HG02840 (cell line): ENCODE results near the gene NELL1.

ENCODE experiments used
- ATAC-seq: cut with Tn5 transposase; IDR thresholded peaks from one replicate; pipeline ENCODE4 v1.9.1; 2021; ENCODE audit warnings: mild to moderate bottlenecking, moderate library complexity, moderate number of reproducible peaks; ENCODE audit not compliant: unreplicated experiment, low FRiP score

The NELL1 gene

DNA sequence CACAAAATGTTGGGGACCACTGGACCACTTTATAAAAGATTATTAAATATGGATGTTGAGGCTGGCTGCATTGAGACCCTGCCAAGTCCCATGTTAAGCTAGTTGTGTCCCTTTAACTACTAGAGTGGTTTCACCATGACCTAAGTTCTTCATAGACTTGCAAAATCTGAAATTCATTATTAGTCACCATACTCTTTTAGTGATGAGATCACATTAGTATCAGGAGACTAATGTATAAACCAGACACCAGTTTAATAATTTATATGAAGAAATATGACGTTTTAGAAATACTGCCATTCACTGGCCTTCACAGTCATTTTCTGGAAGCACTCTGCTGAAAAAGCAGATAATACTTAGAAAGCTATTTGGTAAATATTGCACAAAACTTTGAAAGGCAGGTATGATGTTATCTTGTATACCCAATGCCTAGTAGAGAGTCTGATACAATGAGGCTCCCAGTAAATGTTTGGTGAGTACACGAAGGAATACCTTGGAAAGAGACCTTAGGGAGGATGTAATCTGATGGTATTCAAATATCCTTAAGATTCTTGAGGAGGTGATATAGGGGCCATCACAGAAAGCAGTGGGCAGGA lies 795.3 kb downstream of the NELL1 start:
- ATAC-seq, result no peak

DNA sequence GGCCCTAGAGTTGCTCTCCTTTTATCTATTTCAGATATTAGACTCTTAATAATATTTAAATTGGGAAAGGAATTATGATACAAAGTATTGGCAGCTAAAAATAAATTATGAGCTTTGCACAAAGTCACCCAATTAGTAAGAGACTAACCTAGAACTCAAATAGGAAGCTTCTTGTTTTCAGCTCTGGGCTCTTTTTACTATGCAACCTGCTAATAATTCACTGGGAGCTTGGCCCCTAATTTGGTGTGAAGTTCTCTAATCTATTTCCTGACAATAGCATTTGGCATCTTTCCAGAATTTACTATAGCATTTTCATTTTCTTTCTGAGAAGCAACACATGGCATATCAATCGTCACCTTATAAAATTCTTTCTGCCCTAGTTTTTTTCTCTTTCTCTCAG lies 795.8 kb downstream of the NELL1 start:
- no peak for ATAC-seq

DNA sequence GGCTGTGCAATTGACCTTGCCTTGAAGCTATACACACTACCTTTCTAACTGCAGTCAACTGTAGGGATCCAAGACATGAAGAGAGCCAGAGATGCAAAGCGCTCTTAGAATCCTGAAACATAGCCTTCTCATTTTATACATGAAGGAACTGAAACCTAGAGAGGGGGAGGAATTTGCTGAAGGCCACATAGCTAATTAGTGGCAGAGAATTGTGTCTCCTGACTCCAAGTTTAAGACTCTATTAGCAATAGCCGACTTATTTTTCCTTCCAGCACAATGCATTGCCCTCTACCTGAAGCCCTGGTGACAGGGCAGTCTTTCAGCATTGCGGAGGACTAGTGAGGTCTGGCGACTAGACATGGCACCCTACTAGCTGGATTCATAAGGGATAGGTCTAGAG lies 796.5 kb downstream of the NELL1 start:
- ATAC-seq, result no peak

DNA sequence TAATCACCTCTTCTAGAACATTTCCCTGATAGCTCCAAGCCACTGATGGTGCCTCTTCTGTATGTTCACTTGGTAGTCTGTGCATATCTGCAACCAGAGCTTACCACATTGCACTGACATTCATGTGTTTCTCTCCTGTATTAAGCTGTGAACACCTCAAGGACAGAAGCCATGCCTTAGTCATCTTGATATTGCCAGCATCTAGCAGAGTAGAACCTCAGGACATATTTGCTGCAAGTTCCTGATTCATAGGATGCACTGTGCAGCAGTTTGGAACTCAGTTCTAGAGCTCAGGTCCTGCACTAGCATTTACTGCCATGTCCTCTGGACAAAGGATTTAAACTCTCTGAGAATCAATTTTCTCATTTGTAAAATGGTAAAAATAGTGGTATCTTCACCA lies 801.1 kb downstream of the NELL1 start:
- no peak for ATAC-seq

DNA sequence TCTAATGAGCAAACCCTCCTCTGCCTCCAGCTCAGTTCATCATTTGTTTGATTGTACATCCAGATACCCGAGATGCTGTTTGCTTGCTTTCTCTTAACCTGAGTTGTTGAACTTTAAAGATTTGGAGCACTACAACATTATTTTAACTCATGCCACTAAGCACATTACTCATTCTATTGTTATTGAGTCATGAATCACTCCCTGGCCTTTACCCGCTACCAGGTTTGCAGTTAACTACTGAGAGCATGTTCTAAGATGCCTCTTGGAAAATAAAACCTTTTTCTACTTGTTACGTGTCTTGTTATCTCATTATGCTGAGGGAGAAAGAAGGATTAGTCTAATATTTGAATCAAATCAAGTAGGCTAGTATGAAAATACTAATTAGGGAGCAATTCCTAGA lies 802.9 kb downstream of the NELL1 start:
- ATAC-seq, result no peak

DNA sequence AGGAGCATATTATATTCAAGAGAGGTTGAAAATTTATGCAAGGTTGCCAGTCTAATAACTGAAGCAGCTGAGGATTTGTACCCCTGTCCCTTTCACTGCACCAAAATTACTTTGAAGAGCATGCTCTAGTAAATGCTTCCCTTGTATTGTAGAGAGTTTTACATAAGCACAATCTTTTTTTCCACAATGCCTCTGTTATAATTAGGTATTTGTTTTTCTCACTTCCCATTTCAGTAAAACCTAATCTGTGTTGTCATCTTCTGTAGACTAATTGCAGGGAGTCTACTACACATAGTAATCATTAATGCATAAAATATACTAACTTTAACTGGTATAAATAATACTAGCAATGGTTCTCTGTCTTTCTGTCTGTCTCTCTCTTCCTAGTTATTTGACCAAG lies 805.1 kb downstream of the NELL1 start:
- ATAC-seq, result no peak

DNA sequence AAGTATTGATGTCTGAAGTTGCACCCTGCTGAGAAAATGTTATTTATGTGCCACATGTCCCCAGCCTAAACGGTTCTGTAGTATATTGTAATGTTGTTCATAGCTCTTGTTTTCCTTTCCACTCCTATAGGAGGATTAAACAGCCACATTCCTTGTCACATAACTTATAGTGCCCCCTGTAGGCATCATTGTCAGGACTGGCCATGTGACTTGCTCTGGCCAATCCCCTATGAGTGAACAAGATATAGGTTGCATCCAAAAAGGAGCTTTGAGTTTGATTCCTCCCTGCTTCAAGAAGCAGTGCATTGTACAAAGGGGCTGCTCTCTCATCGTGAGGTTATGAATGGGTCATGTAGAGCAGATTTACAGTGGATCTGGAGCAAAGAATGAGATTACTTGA lies 805.9 kb downstream of the NELL1 start:
- ATAC-seq, result no peak

DNA sequence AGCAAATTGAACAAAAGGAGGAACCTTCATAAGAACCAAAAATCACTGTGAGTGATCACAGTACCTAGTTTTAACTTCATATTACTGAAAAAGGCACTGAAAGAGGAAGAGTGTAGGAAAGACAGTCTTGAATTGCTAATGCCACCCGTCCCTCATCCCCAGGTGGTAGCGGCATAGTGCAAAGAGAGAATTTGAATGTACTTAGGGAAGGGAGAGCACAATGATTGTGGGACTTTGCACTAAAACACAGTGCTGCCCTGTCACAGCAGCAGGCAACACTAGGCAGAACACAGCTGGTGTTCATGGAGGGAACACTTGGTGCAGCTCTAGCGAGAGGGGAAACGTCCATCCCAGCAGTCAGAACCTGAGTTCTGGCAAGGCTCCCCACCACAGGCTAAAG lies 807.2 kb downstream of the NELL1 start:
- ATAC-seq, result no peak

DNA sequence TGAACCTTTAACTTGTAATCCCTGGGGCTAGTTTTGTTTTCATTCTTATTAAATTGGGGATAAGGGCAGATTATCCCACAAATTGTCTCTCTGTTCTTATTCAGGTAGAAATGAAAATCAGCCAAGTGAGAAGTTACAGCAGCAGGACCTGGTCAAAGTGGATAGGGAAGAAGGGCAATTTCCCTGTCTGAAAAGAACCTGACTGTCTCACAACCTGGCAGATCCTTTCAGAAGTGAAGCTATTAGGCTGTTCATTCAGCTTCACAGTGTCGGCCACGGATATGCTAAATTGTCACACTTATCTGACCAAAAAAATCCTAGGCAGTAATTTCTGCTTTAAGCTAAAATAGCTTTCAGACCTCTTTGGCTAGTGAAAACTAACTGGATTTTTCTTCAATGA lies 810.9 kb downstream of the NELL1 start:
- no peak for ATAC-seq

DNA sequence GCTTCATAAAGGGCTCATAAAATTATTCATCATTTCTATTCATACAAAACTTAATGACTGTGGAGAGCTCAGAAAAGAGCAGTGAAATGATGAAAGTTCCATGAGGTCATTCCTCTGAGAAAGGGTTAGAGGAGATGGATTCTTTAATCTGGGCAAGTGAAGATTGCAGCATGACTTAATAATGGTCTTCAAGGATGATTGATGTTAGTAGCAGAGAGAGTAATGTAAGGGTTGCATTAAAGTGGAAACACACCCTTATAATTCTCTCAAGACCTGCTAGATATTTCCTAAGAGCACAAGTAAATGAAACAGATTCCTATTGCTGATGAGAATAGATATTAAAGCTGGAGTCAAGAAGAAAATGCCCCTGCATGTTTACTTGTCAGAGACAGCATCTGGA lies 811.9 kb downstream of the NELL1 start:
- no peak for ATAC-seq

DNA sequence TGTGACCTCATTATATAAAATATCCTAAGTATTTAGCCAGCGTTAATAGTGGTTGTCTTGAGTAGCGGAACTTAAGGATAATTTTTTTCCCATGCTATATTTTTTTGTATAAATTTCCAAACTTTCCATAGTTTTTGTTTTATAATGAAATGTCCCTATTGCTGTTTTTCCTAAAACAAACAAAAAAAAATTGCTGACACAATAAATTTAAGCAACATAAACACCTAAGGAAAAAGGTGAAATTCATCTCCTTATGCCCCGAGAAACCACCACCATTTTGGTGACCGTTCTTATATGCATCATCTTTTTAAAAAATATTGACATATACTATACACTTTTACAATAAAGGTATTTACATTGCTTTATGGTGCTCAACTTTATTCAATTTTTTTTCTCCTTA lies 814.7 kb downstream of the NELL1 start:
- no peak for ATAC-seq

DNA sequence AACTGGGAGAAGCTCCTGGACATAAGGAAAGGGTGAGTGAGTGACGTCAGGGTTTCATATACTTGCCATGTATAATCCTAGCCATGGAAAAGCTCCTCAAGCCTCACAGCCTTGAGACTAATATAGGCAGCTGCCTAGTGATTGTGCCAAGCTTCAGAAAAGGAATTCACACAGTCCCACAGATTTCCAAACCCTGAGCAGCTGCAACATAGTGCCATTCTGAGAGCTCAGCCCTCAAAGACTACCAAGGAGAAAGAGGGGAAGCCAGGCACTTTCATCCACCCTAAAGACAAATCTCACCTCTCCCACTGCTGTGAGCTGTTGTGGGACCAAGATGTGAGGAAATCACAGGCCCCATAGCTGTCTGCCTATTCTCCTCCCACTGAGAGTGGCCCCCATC lies 815.6 kb downstream of the NELL1 start:
- ATAC-seq, result no peak

DNA sequence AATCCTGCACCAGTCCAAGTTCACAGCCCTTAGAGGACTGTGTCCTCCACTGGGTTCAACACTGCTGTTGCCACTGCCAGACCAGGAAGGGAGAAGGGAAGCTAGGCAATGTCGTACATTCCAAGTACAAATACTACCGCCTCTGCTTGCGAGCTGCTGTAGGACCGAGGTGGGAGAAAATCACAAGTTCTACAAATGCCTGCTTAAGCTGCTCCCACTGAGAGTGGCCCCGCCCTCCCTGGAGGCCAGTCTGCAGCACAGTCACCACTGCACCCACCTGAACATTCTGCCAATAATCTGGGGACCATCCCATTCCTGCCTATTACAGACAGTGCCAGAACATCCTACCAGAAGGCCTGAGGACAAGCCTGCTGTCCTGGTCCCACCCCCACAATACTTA lies 816.0 kb downstream of the NELL1 start:
- ATAC-seq, result no peak

DNA sequence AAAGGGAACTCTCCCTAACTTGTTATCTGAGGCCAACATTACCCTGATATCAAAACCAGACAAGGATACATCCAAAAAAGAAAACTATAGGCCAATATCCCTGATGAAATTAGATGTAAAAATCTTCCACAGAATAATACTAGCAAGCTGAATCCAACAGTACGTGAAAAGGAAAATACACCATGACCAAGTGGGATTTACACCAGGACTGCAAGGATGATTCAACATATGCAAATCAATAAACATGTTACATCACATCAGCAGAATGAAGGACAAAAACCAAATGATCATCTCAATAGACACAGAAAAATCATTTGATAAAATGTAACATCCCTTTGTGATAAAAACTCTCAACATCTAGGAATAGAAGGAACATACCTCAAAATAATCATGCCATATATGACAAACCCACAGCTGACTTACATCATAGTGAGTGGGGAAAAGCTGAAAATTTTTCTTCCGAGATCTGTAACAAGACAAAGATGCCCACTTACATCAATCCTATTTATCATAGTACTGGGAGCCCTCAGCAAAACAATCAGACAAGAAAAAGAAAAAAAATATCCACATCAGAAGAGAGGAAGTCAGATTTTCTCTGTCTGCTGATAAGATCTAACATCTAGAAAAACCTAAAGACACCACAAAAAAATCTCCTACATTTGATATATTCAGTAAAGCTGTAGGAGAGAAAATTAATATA lies 820.2 kb downstream of the NELL1 start:
- no peak for ATAC-seq

DNA sequence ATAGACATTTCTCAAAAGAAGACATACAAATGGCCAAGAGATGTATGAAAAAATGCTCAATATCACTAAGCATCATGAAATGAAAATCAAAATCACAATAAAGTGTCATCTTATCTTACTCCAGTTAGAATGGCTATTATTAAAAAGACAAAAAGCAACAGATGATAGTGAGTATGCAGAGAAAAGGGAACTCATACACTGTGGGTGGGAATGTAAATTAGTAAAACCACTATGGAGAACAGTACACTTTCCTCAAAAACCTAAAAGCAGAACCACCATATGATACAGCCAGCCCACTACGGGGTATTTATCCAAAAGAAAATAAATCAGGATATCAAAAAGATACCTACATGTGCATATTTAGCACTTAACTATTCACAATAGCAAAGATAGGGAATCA lies 823.5 kb downstream of the NELL1 start:
- ATAC-seq, result no peak

DNA sequence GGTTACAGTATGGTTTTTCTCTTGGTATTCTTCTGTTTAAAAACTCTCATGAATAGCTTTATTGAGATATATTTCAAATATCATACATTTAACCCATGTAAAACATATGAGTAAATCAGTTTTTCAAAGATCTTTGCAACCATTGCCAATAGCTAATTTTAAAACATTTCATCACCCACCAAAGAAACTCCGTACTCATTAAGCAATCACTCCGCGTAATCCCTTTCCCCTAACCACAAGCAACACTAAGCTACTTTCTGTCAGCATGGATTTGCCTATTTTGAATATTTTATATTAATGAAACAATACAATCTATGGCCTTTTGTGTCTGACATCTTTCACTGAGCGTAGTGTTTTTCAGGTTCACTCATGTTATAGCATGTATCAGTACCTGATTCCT lies 825.6 kb downstream of the NELL1 start:
- no peak for ATAC-seq

DNA sequence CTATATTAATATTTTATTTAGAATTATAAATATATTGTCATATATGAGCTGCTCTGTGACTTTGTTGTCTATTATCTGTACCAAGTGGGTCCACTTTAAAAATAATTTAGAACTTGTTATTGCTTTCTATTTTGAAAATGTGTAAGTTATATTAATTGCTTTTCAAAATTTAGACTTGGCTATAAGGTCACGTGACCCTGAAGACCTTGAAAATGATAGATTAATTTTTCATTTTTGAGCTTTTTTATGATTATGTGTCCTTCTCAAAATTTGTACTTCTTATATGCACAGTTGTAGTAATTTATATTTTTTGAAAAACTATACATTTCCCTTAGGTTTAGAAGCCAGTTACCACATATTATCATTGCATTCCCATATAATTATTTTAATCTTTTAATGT lies 826.5 kb downstream of the NELL1 start:
- no peak for ATAC-seq

DNA sequence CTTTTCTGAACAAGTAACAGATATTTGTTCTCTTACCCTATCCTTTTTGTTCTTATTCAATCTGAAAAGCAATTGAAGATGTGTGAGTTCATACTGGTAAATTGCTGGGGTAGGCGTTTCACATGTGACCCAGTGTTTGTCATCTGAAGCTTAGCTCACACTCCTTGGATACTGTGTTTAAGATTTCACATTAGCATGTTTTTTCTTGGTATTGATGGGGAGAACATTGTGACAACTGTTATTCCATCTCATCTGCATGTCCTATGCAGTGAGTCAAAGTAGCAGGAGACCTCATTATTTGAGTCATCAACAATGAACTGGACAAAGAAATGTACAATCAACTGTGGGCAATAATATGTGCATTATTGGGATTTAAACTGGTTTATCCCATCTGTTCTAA lies 831.9 kb downstream of the NELL1 start:
- ATAC-seq, result no peak

DNA sequence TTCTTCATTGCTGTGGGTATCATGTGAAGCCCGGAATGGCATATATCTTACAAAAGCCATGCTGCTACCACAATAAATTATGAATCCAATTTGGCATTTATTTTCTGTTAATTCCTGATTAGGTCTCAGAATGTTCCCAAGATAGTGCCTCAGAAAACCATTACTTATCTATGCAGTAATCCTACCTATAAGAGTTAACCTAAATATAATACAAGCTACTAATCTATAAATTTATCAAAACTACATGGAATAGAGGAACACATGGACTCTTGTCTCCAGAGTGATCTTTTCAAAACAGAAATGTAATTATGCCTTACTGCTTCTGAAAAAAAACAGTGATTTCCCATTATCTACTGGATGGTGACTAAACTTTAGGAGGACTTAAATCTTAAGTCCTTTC lies 835.7 kb downstream of the NELL1 start:
- no peak for ATAC-seq

DNA sequence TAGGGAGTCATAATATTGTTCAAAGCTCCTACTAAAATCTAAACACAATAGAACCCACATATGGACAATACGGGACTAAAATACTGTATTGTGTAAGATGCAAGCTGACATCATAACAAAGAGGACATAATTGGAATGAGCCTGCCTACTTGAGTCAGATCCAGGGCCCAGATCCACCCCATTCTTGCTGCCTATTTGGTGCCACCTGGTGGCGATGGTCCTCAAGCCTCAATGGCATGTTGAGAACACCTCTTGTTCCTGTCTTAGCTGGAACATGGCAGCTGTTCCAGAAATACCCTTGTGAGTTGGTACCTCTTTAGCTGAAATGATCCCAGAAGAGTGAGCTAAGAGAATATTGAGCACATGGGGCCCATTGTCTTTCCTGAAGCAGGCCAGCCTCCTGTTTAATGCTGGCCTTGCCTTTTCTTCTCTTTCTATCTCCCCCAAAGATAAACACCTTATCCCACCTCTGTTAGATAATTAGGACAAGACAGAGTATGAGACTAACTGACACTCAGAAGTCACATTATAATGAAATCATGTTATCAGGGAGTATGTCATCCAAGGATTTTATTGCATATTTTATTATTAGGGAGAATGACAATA lies 842.6 kb downstream of the NELL1 start:
- ATAC-seq, result peak; percentile 69

DNA sequence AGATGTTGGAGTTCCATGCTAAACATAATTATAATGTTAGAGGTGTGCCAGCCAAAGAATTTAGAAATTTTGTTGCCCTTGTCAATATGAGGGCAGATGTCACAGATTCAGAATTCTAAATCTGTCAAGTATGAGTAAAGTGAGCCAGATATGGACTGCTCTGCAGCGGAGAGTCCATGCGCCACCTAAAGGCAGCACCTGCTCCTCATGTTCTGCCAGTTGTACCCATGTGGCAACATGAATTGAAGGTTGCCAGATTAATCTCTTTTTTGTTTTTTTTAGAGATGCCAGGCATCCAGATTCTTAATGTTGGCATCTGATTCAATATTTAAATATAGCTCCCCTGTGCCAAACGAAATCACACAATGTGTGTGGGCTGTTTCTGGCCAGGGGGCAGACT lies 844.9 kb downstream of the NELL1 start:
- ATAC-seq, result no peak

DNA sequence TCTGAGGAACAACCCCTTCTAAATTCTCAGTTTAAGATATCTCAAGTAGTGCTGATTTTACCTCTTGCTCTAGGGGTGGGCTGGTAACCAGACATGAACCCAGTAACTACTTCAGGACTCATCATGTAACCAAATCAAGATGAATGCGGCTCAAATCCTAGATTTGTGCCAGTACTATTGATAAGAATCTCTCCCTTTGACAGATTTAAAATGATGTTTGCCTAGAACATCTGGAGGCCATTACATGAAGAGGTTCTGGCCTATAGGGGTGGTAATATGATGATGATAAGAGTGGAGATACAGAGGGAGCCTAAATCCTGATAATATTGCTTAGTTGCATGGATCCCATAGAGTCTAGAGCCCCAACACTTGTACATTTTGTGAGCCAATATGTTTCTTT lies 850.9 kb downstream of the NELL1 start:
- ATAC-seq, result no peak
